K562 (cell line): Measurements from ENCODE around the gene CCNL1. TPM values are rescaled to one million over a fixed set of nuclear protein-coding genes. Genes with fewer than 3 reads are reported as not detected.

ENCODE experiments used
- ARNT ChIP-seq, 2 experiments: fragments of 450-650 bp; IDR thresholded peaks; 2 replicates each; pipeline ENCODE4 v1.6.1; 2016; ENCODE audit warnings: mild to moderate bottlenecking in 1 of 2
- ATF3 ChIP-seq, 2 experiments: fragments of 450-650 bp in 1 of 2; sonication (generic) in 1 of 2; formaldehyde crosslinking in 1 of 2; IDR thresholded peaks in 1 of 2; conservative IDR thresholded peaks in 1 of 2; 2 replicates each; pipeline versions ENCODE4 v1.6.1 to v1.8.1; 2016 to 2023; ENCODE audit warnings: mild to moderate bottlenecking in 2 of 2, moderate library complexity in 2 of 2, inconsistent platforms in 1 of 2, missing genetic modification reagents in 1 of 2
- C11orf30 ChIP-seq: fragments of 450-650 bp; IDR thresholded peaks from 2 replicates; pipeline ENCODE4 v1.6.1; 2016; ENCODE audit warnings: low read depth, mild to moderate bottlenecking
- E4F1 ChIP-seq: fragments of 250-450 bp; sonication (Bioruptor Pico); IDR thresholded peaks from 2 replicates; pipeline ENCODE4 v1.5.0; 2021; ENCODE audit warnings: mild to moderate bottlenecking, borderline replicate concordance
- ETV6 ChIP-seq, 3 experiments: fragments of 150-350 bp in 1 of 3; sonication (generic) in 1 of 3; formaldehyde crosslinking in 1 of 3; IDR thresholded peaks; 2 replicates each; pipeline versions ENCODE4 v1.6.1 to v1.8.0; 2014 to 2022; ENCODE audit warnings: borderline replicate concordance in 2 of 3, low read depth in 2 of 3, antibody characterized with exemption in 1 of 3, low read length in 1 of 3, mild to moderate bottlenecking in 1 of 3, missing genetic modification reagents in 1 of 3
- HIVEP1 ChIP-seq: fragments of 250-450 bp; sonication (Bioruptor Pico); IDR thresholded peaks from 2 replicates; pipeline ENCODE4 v1.4.0; 2020; ENCODE audit warnings: mild to moderate bottlenecking
- ILF3 ChIP-seq: fragments of 450-650 bp; IDR thresholded peaks from 2 replicates; pipeline ENCODE4 v1.6.1; 2018; ENCODE audit warnings: antibody characterized with exemption, mild to moderate bottlenecking, moderate library complexity, borderline replicate concordance
- MBD2 ChIP-seq: sonication (generic); IDR thresholded peaks from 2 replicates; pipeline ENCODE4 v1.6.1; 2016; ENCODE audit warnings: low read depth, borderline replicate concordance
- MCM3 ChIP-seq: fragments of 450-650 bp; IDR thresholded peaks from 2 replicates; pipeline ENCODE4 v1.6.1; 2016
- MTA2 ChIP-seq: fragments of 450-650 bp; IDR thresholded peaks from 2 replicates; pipeline ENCODE4 v1.6.1; 2016; ENCODE audit warnings: low read depth
- NR2C1 ChIP-seq, 2 experiments: fragments of 450-650 bp; IDR thresholded peaks; 2 replicates each; pipeline ENCODE4 v1.6.1; 2017; ENCODE audit warnings: mild to moderate bottlenecking in 2 of 2, antibody characterized with exemption in 1 of 2, inconsistent platforms in 1 of 2, missing compliant biosample characterization in 1 of 2, missing genetic modification characterization in 1 of 2
- PML ChIP-seq: IDR thresholded peaks from 2 replicates; pipeline ENCODE4 v1.6.1; 2012; ENCODE audit warnings: low read length, inconsistent platforms
- PTBP1 ChIP-seq: fragments of 200-400 bp; formaldehyde crosslinking; IDR thresholded peaks from 2 replicates; pipeline ENCODE4 v1.6.1; 2017; ENCODE audit warnings: low read depth, low read length
- RBM17 ChIP-seq: fragments of 200-400 bp; formaldehyde crosslinking; IDR thresholded peaks from 2 replicates; pipeline ENCODE4 v1.6.1; 2017; ENCODE audit warnings: low read depth, mild to moderate bottlenecking, low read length, borderline replicate concordance
- SAP30 ChIP-seq: fragments of 200-600 bp; sonication (generic); IDR thresholded peaks from 2 replicates; pipeline ENCODE4 v1.6.1; 2012; ENCODE audit warnings: borderline replicate concordance, low read depth, mild to moderate bottlenecking, moderate library complexity, low read length, control low read depth, inconsistent platforms; ENCODE audit not compliant: insufficient read depth, poor library complexity, severe bottlenecking
- SMARCA4 ChIP-seq: fragments of 450-650 bp; IDR thresholded peaks from 2 replicates; pipeline ENCODE4 v1.6.1; 2016
- SPI1 ChIP-seq: IDR thresholded peaks from 2 replicates; pipeline ENCODE4 v1.6.1; 2011; ENCODE audit warnings: low read depth, low read length, control low read depth, borderline replicate concordance
- TCF7 ChIP-seq: sonication (generic); IDR thresholded peaks from 2 replicates; pipeline ENCODE4 v1.6.1; 2016; ENCODE audit warnings: antibody characterized with exemption, borderline replicate concordance
- TEAD2 ChIP-seq: fragments of 450-650 bp; IDR thresholded peaks from 2 replicates; pipeline ENCODE4 v1.6.1; 2016; ENCODE audit warnings: missing genetic modification characterization, control low read depth, missing compliant biosample characterization
- ZFPM2 ChIP-seq: fragments of 250-450 bp; sonication (Bioruptor Pico); IDR thresholded peaks from 2 replicates; pipeline ENCODE4 v1.5.1; 2022; ENCODE audit warnings: mild to moderate bottlenecking
- ZNF212 ChIP-seq: fragments of 450-650 bp; formaldehyde crosslinking; IDR thresholded peaks from 2 replicates; pipeline ENCODE4 v1.4.0; 2020; ENCODE audit warnings: mild to moderate bottlenecking
- ZNF444 ChIP-seq: fragments of 250-450 bp; sonication (Bioruptor Pico); IDR thresholded peaks from 2 replicates; pipeline ENCODE4 v1.4.0; 2020; ENCODE audit warnings: mild to moderate bottlenecking, moderate library complexity
- polyA plus RNA-seq, 8 experiments: library from polyadenylated mRNA; depleted of rRNA in 4 of 8; stranded (reverse) in 5 of 8; unstranded in 3 of 8; fragments of >200 nt; fragmentation: Nextera tagmentation in 2 of 8; fragmentation: Illumina TruSeq in 1 of 8; extraction: Ambion mirVana in 2 of 8; extraction: Trizol in 1 of 8; gene quantifications; 2 replicates each; pipeline versions ENCODE4 v1.2.1 to v1.2.3, GENCODE V29; 2011 to 2014; ENCODE audit warnings: inconsistent platforms in 1 of 8, missing spikeins in 1 of 8
- total RNA-seq, 7 experiments: library from RNA; depleted of rRNA in 6 of 7; stranded (reverse); fragments of >200 nt in 6 of 7; fragmentation: Illumina TruSeq in 2 of 7; extraction: Trizol in 2 of 7; gene quantifications; 2 replicates each; pipeline versions ENCODE4 v1.2.1 to v1.2.3, GENCODE V29; 2011 to 2021; ENCODE audit warnings: low replicate concordance in 1 of 7
- TF ChIP-seq, protein P1 (sequence below): sonication (generic); formaldehyde crosslinking; IDR thresholded peaks from 2 replicates; pipeline ENCODE4 v1.8.1; 2023; ENCODE audit warnings: mild to moderate bottlenecking, missing genetic modification reagents, moderate library complexity

Gene CCNL1
- total and polyA plus RNA-seq, 9 of the 15 experiments (the other 6 are each of a cell fraction or from before 2014, with no cell fraction given), result 16.1 to 186 (median 132) TPM

- TF ChIP-seq SAP30, result no peak
- 0 out of 4 replicates have a peak, but pooled peaks of 1 of the 2 experiments have one; percentile 20 for TF ChIP-seq ETV6 (IDR thresholded peaks at IDR 0.05; ENCODE audit: borderline replicate concordance in 1 of 2, low read depth in 2 of 2, low read length in 1 of 2)
- TF ChIP-seq ETV6 (CRISPR knock-in tag; IDR thresholded peaks at IDR 0.05; ENCODE audit: borderline replicate concordance), result no peak
- peak; percentile 54; the same call in 1 of the 2 replicates for TF ChIP-seq SPI1
- TF ChIP-seq NR2C1 (IDR thresholded peaks at IDR 0.05), result no peak
- TF ChIP-seq NR2C1 (tag; IDR thresholded peaks at IDR 0.05), result peak; percentile 79
- TF ChIP-seq HIVEP1, result no peak
- TF ChIP-seq, protein P1, sequence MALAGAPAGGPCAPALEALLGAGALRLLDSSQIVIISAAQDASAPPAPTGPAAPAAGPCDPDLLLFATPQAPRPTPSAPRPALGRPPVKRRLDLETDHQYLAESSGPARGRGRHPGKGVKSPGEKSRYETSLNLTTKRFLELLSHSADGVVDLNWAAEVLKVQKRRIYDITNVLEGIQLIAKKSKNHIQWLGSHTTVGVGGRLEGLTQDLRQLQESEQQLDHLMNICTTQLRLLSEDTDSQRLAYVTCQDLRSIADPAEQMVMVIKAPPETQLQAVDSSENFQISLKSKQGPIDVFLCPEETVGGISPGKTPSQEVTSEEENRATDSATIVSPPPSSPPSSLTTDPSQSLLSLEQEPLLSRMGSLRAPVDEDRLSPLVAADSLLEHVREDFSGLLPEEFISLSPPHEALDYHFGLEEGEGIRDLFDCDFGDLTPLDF, result no peak
- peak; percentile 22; the same call in 1 of the 2 replicates for TF ChIP-seq C11orf30
- TF ChIP-seq PML, result no peak
- TF ChIP-seq ZNF212 (CRISPR knock-in tag), result no peak
- TF ChIP-seq ILF3, result no peak
- TF ChIP-seq TCF7, result no peak
- peak; percentile 40; the same call in 1 of the 2 replicates for TF ChIP-seq MBD2
- TF ChIP-seq PTBP1, result no peak
- TF ChIP-seq SMARCA4, result peak; percentile 68; the same call in 1 of the 2 replicates
- TF ChIP-seq MCM3, result no peak
- TF ChIP-seq TEAD2 (tag), result 0 out of 2 replicates have a peak, but pooled peaks have one; percentile 33
- no peak for TF ChIP-seq RBM17
- TF ChIP-seq ZFPM2 (CRISPR knock-in tag), result no peak
- TF ChIP-seq E4F1, result no peak
- TF ChIP-seq ZNF444 (CRISPR knock-in tag), result no peak
- no peak for TF ChIP-seq ARNT (IDR thresholded peaks at IDR 0.05)
- no peak for TF ChIP-seq MTA2
- peak; percentile 42; the same call in 1 of the 2 replicates for TF ChIP-seq ATF3 (IDR thresholded peaks at IDR 0.05)
- no peak for TF ChIP-seq ATF3 (CRISPR knock-in tag; conservative IDR thresholded peaks at IDR 0.05)
These were observed 44.6 kb downstream of the CCNL1 start (continued) for GRCh38 chr3:157115069-157116006.
